ENCODE measurements around the gene GNAQ.

DNA sequence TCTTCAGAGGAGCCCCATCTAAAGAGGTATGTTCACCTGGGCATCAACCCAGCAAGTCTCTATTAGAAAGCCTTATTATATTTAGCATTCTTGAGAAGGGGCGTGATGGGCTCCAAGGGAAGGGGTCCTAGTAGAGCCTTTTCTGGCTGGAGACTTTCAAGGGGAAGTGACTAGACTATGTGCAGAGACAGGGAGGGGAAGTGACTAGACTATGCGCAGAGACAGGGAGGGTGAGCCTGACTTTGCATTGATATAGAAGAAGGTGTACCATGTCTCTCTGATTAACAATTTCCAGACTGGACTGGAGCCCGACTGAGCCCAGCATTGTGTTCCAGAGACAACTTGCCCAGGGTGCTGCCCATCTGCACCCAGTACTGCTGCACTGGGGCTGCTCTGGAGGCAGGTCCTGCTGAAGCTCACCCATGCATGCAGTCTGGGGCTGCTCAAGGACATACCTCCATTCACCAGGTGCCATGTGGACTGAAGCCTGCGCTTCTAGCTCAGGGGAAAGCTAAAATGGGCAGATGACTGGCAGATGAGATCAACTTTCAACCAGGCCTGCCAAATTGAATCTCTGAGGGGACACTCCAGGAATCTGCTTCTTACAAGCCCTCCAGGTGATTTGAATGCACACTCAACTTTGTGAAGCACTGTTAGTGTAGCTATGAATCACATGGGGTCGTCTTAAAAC lies 300.5 kb downstream of the GNAQ start:
- TF ChIP-seq TAF1 (IDR thresholded peaks at IDR 0.05; ENCODE audit: low read depth): no peak
- TF ChIP-seq, protein P1, sequence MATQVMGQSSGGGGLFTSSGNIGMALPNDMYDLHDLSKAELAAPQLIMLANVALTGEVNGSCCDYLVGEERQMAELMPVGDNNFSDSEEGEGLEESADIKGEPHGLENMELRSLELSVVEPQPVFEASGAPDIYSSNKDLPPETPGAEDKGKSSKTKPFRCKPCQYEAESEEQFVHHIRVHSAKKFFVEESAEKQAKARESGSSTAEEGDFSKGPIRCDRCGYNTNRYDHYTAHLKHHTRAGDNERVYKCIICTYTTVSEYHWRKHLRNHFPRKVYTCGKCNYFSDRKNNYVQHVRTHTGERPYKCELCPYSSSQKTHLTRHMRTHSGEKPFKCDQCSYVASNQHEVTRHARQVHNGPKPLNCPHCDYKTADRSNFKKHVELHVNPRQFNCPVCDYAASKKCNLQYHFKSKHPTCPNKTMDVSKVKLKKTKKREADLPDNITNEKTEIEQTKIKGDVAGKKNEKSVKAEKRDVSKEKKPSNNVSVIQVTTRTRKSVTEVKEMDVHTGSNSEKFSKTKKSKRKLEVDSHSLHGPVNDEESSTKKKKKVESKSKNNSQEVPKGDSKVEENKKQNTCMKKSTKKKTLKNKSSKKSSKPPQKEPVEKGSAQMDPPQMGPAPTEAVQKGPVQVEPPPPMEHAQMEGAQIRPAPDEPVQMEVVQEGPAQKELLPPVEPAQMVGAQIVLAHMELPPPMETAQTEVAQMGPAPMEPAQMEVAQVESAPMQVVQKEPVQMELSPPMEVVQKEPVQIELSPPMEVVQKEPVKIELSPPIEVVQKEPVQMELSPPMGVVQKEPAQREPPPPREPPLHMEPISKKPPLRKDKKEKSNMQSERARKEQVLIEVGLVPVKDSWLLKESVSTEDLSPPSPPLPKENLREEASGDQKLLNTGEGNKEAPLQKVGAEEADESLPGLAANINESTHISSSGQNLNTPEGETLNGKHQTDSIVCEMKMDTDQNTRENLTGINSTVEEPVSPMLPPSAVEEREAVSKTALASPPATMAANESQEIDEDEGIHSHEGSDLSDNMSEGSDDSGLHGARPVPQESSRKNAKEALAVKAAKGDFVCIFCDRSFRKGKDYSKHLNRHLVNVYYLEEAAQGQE (IDR thresholded peaks at IDR 0.05; ENCODE audit: low read depth): no peak
- no peak for TF ChIP-seq NFIC (IDR thresholded peaks at IDR 0.05)
- no peak for TF ChIP-seq CEBPB (IDR thresholded peaks at IDR 0.05)
- no peak for TF ChIP-seq TCF12 (IDR thresholded peaks at IDR 0.05; ENCODE audit: low read depth)
- no peak for TF ChIP-seq ZBTB7A (IDR thresholded peaks at IDR 0.05; ENCODE audit: low read depth)
- TF ChIP-seq EP300 (IDR thresholded peaks at IDR 0.05; ENCODE audit: borderline replicate concordance): no peak
- no peak for TF ChIP-seq YY1 (IDR thresholded peaks at IDR 0.05; ENCODE audit: low read depth)
- TF ChIP-seq, protein P2, sequence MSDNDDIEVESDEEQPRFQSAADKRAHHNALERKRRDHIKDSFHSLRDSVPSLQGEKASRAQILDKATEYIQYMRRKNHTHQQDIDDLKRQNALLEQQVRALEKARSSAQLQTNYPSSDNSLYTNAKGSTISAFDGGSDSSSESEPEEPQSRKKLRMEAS (IDR thresholded peaks at IDR 0.05): no peak
- TF ChIP-seq RAD21 (IDR thresholded peaks at IDR 0.05; ENCODE audit: low read depth): no peak
- TF ChIP-seq CREB1 (IDR thresholded peaks at IDR 0.05; ENCODE audit: low read depth): no peak
- TF ChIP-seq EGR1 (IDR thresholded peaks at IDR 0.05): no peak

Measured in Ishikawa (cell line).